ENCODE measurements around the gene SH3BP1. TPM values are rescaled to one million over a fixed set of nuclear protein-coding genes. Genes with fewer than 3 reads are reported as not detected.
A peak's percentile ranks its signal among the peaks of the same experiment; 100 is the strongest.

SH3BP1 gene
- total and polyA plus RNA-seq, 9 of the 15 experiments (the other 6 are each of a cell fraction or from before 2014, with no cell fraction given): 0.10 to 36.2 (median 10.4) TPM

GRCh38 chr22:37601540-37602442 is 37.7 kb upstream of the SH3BP1 start (continued):
- TF ChIP-seq RAD51 (IDR thresholded peaks at IDR 0.05; ENCODE audit: borderline replicate concordance, low read depth) (no peak), E2F6 (IDR thresholded peaks at IDR 0.05; ENCODE audit: borderline replicate concordance in 1 of 2, extremely low read depth in 1 of 2, insufficient read depth in 1 of 2, insufficient read length in 1 of 2, low read depth in 1 of 2, low read length in 1 of 2, poor library complexity in 1 of 2, severe bottlenecking in 1 of 2) (no peak), RUNX1 (IDR thresholded peaks at IDR 0.05; ENCODE audit: low read depth) (no peak), CTCF (IDR thresholded peaks at IDR 0.05 in 2 of 3, conservative IDR thresholded peaks at IDR 0.05 in 1 of 3; ENCODE audit: insufficient read depth in 2 of 3, low read depth in 1 of 3, low read length in 3 of 3) (no peak), RERE (CRISPR knock-in tag; IDR thresholded peaks at IDR 0.05; ENCODE audit: borderline replicate concordance) (no peak), CSDE1 (IDR thresholded peaks at IDR 0.05) (no peak), SLC30A9 (CRISPR knock-in tag; IDR thresholded peaks at IDR 0.05) (no peak), CEBPG (CRISPR knock-in tag; IDR thresholded peaks at IDR 0.05) (no peak), CEBPG (tag; conservative IDR thresholded peaks at IDR 0.05 in 1 of 2, IDR thresholded peaks at IDR 0.05 in 1 of 2) (no peak), ZBTB26 (CRISPR knock-in tag; IDR thresholded peaks at IDR 0.05) (no peak), PBX2 (CRISPR knock-in tag; IDR thresholded peaks at IDR 0.05; ENCODE audit: low read depth) (no peak), PBX2 (tag; conservative IDR thresholded peaks at IDR 0.05; ENCODE audit: low read depth) (peak; percentile 93), ZNF431 (CRISPR knock-in tag; IDR thresholded peaks at IDR 0.05) (no peak)
